Measurements from ENCODE around the gene KDM5A.
A peak's percentile ranks its signal among the peaks of the same experiment; 100 is the strongest.
"Not testable (repeated sequence)": the region's sequence is repeated elsewhere in the genome, so short reads cannot be mapped to it uniquely, and the experiment has no call there.

The KDM5A gene

DNA sequence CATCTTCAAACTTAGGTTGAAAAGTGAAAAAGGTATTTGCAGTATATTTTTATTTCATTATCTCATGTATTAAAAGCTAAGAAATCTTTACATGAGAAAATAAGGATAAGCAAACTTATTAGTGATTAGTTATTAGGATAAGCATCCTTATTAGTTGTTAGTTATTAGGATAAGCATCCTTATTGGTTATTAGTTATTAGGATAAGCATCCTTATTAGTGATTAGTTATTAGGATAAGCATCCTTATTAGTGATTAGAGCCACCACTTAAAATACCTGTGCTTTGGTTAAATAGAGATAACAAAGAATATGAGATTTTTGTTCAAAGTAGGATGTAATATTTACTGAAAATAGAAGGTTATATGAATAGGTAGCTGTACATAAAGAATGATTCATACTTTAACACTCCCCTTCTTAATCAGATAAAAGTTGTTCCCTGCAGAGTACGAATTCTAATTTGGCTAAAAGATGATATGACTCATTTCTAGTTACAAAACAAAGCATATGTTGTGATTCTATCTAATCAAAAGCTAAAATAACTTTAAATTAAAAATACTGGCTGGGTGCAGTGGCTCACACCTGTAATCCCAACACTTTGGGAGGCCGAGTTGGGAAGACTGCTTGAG is 56.4 kb downstream of the KDM5A start:
- DNase-seq = no peak

DNA sequence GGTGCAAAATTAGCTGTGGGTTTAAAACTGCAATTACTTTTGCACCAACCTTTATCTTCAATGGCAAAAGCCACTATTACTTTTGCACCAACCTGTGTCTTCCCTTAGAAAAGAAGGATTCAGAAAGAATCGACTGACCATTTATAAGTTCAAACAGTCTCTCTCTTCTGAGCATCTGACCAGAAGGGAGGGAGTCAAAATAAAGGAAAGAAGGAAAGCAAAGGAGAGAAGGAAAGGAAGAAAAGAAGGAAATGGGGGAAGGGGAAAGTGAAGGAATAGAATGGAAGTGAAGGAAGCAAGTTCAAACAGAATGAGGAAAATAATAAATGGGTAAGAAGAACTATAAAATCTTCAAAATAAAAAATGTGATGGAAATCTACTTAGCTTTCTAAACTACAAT is 57.8 kb downstream of the KDM5A start:
- DNase-seq = no peak

DNA sequence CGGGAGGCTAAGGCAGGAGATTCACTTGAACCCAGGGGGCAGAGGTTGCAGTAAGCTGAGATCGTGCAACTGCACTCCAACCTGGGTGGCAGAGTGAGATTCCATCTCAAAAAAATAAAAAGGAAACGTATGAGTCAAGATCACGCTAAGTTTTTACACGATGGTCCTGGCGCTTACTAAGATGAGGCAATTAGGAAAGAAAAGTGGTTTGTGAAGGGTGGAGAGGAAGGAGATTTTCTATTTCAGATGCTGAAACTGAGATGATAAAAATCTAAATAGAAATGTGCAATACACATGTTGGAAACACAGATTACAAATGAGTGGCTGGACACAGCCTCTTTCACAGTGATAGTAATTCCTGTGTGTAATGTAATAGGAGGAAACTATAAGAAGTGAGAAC is 63.2 kb downstream of the KDM5A start:
- no peak for DNase-seq

DNA sequence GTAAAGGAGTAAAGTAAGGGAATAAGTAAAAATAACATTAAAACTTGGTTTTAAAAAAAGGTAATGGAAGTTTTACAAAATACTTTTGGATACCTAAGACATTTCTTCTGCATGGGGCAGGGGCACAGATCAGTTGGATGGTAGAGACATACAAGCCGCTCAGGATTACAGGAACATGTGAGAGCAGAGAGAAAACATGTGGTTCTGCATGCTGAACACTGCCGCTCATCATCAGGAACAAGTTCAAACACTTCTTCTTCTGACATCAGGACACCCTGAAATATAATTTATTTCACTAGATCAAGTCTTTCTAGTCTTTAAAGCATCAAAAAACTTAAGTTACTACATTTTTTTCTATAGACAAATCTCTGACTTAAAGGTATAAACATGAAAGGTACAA is 65.6 kb downstream of the KDM5A start:
- DNase-seq = no peak

DNA sequence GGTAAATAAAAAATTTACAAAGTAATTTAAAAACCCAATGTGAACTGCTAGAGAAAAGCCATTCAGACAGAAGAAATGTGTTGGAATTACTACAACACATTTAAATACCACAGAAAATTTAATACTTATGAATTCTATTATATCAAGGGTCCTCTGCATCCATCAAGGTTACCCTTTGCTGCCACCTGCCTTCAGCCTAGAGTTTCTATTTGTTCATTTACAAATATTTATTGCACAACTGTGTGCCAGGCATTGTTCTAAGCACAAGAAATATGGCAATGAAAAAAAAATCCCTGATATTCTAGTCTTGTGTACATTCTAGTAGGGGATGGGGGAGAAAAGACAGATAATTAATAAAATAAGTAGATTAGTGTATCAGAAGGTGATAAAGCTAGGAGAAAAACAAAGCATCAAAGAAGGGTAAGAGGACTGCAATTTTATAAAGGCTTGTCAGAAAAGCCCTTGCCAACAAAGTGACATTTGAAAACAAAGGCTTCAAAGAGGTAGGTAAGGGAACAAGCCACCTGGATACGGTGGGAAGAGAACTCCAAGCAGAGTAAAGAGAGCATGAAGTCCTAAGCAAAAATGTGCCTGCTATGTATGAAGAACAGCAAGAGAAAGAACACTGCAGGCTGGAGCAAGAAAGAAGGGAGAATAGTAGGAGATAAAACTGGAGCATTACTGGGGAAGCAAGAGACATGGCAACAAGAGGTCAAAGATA is 67.4 kb downstream of the KDM5A start:
- peak; percentile 82 for DNase-seq

DNA sequence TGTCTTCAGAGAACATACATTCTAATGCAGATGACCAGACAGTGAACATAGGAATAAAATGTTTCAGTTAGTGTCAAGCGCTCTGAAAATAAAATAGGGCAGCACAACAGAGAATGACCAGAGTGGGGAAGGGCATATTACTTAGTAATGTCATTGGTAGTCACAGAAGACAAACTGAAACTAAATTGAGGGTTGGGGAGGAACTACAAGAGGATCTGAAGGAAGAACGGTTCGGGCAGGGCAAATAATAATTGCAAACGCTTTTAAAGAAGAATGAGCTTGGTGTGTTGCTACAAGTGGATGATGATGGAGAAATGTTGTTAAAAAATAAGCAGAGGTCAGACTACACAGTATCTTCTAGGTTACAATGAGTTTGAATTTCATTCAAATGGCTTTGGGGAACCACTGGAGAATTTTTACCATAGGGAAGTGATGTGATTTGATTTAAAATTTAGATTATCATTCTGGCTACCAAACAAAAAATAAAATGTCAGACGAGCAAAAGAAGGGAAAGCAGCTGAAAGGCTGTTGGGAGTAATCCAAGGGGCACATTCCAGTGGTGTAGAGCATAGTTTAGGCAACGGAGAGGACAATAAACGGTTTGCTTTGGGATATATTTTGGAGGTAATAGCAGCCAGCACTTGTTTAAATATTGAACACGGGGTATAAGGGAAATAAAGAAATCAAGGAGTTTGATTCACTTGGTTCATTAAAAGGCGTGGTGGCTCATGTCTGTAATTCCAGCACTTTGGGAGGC is 70.2 kb downstream of the KDM5A start:
- no peak for DNase-seq

DNA sequence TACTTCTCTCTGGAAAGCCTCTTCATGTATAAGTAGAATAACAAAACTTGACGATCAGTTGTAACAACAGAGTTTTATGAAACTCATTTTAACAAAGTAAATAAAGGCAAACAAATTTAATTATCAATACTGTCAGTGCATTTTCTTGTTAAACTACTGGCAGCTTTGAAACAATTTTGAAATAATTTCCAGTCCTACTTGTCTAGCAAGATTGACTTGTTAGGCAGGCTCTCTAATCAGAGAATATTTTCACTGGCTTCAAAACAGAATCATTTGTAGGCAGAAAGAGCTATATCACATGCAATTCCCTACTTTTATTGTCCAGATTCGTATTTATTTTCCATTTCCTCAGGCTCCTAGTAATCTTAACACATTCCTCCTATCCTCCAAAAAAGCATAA is 80.6 kb downstream of the KDM5A start:
- DNase-seq = no peak

DNA sequence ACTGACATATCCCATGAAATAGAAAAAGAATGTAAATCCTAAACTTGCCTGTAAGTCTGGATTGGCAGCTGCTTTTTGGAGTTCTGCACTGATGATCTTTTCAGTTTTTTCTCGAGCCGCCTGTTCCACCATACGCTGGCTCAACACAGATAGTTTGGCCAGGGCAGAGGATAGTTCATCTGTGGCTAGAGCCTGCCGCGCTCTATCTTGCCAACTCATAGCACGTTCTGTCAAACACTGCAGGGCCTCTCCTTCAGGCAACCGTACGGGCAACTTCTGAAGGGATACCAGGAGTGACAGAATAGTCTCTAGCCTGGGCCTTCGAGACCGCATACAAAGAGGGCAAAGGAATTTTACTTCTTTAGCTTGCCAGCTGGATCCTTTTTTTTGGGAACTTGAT is 81.7 kb downstream of the KDM5A start:
- DNase-seq = no peak

DNA sequence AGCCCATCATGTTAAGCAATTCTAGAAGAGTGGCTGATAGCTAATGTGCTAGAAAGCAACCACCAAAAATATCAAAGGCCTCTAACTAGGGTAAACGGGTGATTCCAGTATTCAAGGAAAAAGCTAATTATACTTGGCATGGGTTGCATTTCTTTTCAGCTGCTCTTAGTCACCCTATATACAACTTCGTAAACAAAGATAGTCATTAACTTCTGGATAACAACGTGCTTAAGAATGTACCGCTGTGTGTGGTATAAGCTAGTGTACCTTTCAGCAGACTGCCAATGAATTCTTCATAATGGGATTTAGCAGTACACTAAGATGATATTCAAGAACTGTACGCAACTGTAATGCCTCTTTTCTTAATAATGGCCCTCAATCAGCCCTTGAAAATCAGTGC is 84.3 kb downstream of the KDM5A start:
- no peak for DNase-seq

DNA sequence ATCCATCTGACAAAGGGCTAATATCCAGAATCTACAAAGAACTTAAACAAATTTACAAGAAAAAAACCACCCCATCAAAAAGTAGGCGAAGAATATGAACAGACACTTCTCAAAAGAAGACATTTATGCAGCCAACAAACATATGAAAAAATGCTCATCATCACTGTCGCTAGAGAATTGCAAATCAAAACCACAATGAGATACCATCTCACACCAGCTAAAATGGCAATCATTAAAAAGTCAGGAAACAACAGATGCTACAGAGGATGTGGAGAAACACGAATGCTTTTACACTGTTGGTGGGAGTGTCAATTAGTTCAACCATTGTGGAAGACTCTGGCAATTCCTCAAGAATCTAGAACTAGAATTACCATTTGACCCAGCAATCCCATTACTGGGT is 86.4 kb downstream of the KDM5A start:
- not testable (repeated sequence) for DNase-seq

DNA sequence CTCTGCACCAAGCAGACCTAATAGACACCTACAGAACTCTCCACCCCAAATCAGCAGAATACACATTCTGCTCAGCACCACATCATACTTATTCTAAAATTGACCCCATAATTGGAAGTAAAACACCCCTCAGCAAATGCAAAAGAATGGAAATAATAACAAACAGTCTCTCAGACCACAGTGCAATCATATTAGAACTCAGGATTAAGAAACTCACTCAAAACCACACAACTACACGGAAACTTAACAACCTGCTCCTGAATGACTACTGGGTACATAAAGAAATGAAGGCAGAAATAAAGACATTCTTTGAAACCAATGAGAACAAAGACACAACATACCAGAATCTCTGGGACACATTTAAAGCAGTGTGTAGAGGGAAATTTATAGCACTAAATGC is 89.0 kb downstream of the KDM5A start:
- DNase-seq = not testable (repeated sequence)

DNA sequence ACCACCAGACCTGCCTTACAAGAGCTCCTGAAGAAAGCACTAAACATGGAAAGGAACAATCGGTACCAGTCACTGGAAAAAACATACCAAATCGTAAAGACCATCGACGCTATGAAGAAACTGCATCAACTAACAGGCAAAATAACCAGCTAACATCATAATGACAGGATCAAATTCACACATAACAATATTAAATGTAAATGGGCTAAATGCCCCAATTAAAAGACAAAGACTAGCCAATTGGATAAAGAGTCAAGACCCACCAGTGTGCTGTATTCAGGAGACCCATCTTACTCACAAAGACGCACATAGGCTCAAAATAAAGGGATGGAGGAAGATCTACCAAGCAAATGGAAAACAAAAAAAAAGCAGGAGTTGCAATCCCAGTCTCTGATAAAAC is 89.6 kb downstream of the KDM5A start:
- DNase-seq = not testable (repeated sequence)

DNA sequence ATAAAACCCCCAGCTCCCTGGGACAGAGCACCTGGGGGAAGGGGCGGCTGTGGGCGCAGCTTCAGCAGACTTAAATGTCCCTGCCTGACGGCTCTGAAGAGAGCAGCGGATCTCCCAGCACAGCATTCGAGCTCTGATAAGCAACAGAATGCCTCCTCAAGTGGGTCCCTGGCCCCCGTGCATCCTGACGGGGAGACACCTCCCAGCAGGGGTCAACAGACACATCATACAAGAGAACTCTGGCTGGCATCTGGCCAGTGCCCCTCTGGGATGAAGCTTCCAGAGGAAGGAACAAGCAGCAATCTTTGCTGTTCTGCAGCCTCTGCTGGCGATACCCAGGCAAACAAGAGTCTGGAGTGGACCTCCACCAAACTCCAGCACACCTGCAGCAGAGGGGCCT is 91.1 kb downstream of the KDM5A start:
- DNase-seq = not testable (repeated sequence)

DNA sequence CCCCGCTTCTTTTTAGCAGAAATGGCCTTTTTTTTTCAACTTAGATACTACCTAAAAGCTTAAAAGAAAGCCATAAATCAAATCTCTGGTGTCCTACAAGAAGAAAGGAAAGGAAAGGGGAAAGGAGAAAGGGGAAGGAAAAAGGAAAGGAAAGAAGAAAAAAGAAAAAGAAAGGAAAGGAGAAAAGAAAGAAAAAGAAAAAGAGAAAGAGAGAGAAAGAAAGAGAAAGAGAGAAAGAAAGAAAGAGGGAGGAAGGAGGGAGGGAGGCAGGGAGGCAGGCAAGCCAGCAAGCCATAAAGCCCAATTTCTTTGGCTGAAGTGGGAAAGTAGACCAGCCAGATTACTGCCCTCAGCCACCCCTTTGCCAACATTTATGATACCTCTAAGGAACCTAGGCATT is 94.0 kb downstream of the KDM5A start:
- no peak for DNase-seq

DNA sequence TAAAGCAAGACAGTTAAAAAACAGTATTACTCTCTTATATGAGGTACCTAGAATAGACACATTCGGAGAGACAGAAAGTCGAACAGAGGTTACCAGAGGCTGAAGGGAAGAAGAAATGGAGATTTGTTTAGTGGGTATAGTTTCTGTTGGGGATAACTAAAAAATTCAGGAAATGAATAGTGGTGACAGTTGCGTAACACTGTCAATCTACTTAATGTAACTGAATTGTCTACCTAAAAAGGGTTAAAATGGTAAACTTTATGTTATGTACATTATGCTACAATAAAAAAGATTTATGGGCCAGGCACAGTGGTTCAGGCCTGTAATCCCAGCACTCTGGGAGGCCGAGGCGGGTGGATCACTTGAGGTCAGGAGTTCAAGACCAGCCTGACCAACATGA is 95.9 kb downstream of the KDM5A start:
- DNase-seq = no peak

DNA sequence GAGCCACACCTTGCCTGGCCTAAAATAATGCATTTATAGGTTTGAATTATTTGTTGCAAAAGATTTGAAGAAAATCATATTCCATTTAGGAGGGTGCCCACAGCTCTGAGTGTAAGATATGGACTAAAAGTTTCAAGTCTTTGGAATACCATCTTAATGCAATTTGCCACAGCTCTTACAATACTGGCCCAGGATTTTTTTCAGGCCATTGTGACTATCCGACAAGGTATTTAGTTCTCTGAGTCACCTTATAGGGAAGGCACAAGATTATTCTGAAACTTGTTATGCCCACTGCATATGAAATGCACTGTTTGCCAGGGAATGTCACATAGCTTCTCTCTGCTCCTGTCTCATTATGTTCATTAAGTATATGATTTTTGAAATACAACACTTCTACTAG is 96.9 kb downstream of the KDM5A start:
- DNase-seq = no peak

DNA sequence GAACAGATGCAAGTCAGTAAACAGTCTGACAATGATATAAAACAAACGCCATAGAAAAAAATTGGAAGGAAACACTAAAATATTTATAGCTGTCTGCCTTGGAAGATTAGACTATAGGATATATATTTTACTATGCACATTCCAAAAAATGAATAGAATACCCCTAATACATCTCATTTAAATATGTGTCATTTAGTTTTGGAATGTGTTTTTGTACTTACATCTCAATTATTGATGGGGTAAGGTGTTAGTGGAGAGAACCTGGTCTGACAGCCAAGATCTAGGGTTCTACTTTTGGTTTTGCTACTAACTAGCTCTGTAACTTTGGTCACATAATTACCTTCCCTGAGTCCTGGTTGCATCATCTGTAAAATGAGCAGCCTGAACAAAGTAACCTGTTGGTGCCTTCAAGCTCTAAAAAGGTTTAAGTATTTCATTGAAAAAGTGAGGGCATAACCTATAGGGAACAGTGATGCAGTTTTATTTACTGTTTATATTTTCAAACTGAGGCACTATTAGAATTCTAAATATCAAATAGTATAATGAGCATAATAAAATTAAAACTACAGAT is 97.9 kb downstream of the KDM5A start:
- no peak for DNase-seq

DNA sequence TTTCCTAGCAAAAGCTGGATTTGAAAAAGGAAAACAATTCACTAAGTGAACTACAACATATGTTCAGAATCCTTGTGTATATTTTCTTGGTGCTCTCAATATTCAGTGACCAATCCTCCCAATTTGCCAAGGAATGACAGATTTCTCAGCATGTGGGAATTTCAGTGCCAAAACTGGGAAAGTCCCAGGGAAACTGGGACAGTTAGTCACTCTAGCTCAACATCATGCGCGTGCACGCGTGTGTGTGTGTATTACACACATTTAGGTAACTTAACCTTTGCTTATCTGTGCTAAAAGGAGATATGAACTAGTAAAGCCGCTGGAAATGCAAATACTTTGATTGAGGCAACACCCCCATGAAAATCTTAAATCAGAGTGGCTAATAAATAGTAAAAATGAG is 100.4 kb downstream of the KDM5A start:
- no peak for DNase-seq

DNA sequence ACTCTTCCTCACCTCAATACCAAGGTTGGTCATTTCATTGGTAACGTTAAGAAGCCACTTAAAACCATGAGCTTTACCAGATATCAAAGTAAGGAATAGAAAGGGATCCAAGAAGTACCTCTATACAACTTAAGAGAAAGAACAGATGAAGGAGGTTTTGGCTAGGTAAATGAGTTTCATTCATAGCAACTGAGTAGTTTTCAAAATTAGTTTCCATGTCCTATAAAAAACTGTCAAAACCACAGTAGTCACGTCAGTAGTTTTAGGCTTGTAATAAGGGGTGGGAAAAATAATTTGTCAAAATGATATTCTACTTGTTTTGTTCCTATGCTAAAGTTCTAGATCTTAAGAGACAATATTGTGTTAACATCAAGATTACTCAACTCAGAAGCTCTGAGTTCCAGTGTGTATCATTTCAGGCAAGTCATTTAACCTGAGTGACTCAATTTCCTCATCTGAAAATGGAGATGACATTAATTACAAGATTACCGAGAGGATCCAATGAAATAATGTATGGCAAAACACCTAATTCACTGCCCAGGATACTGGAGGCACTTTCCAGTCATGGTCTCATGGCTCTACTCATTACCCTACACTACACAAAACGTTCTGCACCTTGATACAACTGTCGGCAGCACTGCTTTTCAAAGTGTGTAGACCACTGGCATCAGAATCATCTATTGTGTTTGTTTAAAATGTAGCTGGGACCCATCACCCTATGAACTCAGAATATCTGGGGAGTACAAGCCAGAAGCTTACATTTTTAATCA is 102.4 kb downstream of the KDM5A start:
- DNase-seq = no peak

DNA sequence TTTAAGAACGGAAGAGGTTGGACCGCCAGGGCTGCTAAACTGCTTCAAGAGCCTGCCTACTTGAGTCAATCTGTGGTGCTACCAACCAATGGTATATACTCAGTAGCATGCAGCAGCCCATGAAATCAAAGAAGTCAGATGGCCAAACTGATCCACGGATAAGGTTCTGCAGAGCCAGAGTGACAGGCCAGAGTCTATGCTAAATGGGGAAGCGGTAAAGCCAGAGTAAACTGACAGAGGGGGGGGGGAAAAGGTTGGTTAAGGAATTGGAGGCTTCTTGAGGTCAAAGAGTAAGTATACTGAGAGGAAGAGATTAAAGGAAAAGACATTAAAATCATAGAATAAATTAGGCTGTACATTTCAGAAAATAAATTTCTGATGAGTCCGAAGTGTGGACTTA is 111.1 kb downstream of the KDM5A start:
- no peak for DNase-seq

DNA sequence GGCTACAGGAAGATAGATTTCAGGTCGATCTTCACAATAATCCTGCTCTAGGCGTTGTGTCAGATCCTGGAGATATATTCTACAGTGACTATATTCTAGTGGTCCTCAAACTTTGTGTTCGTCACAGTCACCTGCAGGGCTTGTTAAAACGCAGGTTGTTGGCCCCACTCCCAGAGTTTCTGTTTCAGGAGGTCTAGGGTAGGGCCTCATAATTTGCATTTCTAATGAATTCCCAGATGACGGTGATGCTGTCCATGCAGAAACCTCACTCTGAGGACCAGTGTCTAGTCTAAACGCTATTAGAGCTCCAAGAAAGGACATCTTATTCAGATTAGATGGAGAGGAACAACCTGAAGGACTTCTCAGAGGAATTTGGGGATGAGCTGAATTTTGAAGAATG is 113.3 kb downstream of the KDM5A start:
- DNase-seq = no peak

DNA sequence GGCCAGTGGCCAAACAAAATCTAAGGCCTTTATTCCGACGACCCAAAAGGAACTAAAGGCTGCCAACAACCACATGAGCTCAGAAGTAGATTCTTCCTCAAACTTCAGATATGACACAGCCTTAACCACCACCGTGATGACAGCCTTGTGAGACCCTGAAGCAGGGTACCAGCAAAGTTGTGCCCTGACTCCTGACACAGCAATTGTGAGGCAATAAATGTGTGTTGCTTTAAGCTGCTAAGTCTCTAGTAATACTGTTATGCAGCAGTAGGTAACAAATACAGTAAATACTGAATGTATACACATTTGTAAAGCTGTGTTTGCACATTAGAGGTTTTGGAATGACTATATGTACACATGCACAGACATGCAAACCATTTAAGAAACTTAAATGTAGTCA is 115.7 kb downstream of the KDM5A start:
- DNase-seq = no peak

DNA sequence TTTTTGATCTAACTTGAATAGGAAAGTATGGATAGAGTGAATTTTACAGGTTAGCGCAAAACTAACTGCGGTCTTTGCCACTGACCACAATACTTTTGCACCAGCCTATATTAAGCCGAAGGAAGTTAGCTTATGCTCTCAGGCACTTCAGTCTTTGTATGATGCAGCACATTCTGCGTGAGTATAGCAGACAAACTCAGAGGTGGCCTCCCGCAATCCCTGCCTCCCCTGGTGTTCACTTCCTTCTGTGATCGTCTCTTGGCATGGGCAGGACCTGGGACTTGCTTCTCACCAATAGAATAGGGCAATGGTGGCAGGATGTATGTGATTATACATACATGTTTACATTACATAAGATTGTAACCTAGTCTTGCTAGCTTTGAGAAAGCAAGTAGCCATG is 116.2 kb downstream of the KDM5A start:
- DNase-seq = no peak

All from NCI-H2171 treated with DMSO at 0.1 percent for 48 hours (cell line).